ENCODE results near the gene CTSL.

DNA sequence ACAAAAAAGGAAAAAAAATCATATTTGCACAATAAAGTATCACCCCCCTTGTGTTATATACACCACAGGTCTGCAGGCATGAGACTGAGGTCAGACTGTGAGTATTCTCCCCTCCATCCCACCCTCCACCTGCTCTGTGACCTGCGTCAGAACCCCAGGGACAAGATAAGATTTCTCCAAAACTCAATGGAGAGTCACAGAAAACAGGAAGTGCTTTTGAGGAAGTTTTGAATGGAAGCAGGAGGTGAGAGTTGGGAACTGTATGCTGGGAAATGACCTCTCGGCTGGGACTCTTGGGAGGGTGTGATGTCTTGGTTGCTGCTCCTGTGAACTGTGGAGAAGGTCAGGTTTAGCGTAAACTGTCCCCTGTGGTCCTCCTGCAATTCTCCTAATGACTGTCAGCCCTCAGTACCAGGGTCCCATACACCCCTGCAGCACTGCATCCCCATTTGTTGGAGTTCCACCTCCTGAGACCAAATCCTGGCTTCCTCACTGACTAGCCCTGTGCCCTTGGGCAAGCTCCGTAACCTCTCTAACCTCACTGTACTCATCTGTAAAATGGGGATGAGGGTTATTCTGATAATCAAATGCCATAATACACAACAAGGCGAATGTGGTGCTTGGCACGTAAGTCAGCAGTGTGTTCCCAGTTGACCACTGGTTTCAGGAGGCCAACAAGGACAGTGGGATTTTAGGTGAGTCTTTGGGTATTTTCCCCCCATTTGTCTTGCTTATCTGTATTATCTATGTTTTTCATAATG is 6.9 kb upstream of the CTSL start:
- TF ChIP-seq, protein P1, sequence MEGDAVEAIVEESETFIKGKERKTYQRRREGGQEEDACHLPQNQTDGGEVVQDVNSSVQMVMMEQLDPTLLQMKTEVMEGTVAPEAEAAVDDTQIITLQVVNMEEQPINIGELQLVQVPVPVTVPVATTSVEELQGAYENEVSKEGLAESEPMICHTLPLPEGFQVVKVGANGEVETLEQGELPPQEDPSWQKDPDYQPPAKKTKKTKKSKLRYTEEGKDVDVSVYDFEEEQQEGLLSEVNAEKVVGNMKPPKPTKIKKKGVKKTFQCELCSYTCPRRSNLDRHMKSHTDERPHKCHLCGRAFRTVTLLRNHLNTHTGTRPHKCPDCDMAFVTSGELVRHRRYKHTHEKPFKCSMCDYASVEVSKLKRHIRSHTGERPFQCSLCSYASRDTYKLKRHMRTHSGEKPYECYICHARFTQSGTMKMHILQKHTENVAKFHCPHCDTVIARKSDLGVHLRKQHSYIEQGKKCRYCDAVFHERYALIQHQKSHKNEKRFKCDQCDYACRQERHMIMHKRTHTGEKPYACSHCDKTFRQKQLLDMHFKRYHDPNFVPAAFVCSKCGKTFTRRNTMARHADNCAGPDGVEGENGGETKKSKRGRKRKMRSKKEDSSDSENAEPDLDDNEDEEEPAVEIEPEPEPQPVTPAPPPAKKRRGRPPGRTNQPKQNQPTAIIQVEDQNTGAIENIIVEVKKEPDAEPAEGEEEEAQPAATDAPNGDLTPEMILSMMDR (conservative IDR thresholded peaks at IDR 0.05; ENCODE audit: low read depth in 2 of 2) = no peak
- TF ChIP-seq POLR2AphosphoS5 (IDR thresholded peaks at IDR 0.05; ENCODE audit: low read depth) (no peak), EZH2phosphoT487 (IDR thresholded peaks at IDR 0.05; ENCODE audit: unreplicated experiment) (no peak), EZH2 (IDR thresholded peaks at IDR 0.05; ENCODE audit: low read depth, unreplicated experiment) (no peak), REST (IDR thresholded peaks at IDR 0.05; ENCODE audit: unreplicated experiment) (no peak), CREB1 (CRISPR knock-in tag; IDR thresholded peaks at IDR 0.05; ENCODE audit: low read depth) (no peak), ZNF114 (CRISPR knock-in tag; IDR thresholded peaks at IDR 0.05) (no peak), ZNF331 (CRISPR knock-in tag; IDR thresholded peaks at IDR 0.05; ENCODE audit: low read depth) (no peak), JUNB (IDR thresholded peaks at IDR 0.05; ENCODE audit: unreplicated experiment) (no peak)
